ENCODE results near the gene PTDSS2.

PTDSS2 gene

GRCh38 chr11:539971-540481, 89.9 kb downstream of the PTDSS2 start:
- H3K4me3 ChIP-seq, result no peak overlapping the region
- no peak for DNase-seq
- no peak overlapping the region for H3K27ac ChIP-seq
- no peaks in the 10 kb centered on the region for H3K36me3 ChIP-seq
- no peaks in the 10 kb centered on the region for H3K9me3 ChIP-seq
- peaks cover 0 to 24% (median 19%) of the 10 kb centered on the region in 4 donors for H3K4me1 ChIP-seq
- no peak for TF ChIP-seq CTCF (IDR thresholded peaks at IDR 0.05)
- intact Hi-C loops (cut with DNase I; ENCODE audit: low total_unique reads), result loop anchor here (10.0 kb wide), 1 partner anchor 235 kb away; the partner anchor contains the start of gene IFITM2
- H3K27me3 ChIP-seq, result peaks cover 0 to 20% of the 10 kb centered on the region in 2 donors

Data from tibial artery (tissue), 4 donors.